Activated CD4-positive, alpha-beta memory T cell treated with anti-CD3 and anti-CD28 coated beads, Interleukin-2, amount 10 ng/mL, durations not matched to agents 7 days and 5 days (primary cell): ENCODE data around the gene SF3A2. TPM values are rescaled to one million over a fixed set of nuclear protein-coding genes. Genes with fewer than 3 reads are reported as not detected.

Experiments used
- CTCF ChIA-PET: fragments of 350-600 bp; sonication (Branson Sonifier 250); formaldehyde crosslinking; loops from one replicate; lab custom pipeline; 2021; ENCODE audit warnings: antibody characterized with exemption, inconsistent platforms; lab: Charles Lee
- POLR2A ChIA-PET: fragments of 350-600 bp; sonication (Branson Sonifier 250); formaldehyde crosslinking; loops from one replicate; lab custom pipeline; 2021; ENCODE audit warnings: antibody characterized with exemption; lab: Charles Lee
- DNase-seq: peaks from one replicate; pipeline ENCODE4 v3.0.0-alpha.2; 2020
- H3K27ac Mint-ChIP-seq: one replicate; pipeline ENCODE4 v1.8.0; 2021; ENCODE audit warnings: mild to moderate bottlenecking, mixed read lengths
- H3K27me3 Mint-ChIP-seq: one replicate; pipeline ENCODE4 v1.8.0; 2021; ENCODE audit warnings: mixed read lengths
- H3K36me3 Mint-ChIP-seq: one replicate; pipeline ENCODE4 v1.8.0; 2021; ENCODE audit warnings: low read depth, mixed read lengths
- H3K4me1 Mint-ChIP-seq: one replicate; pipeline ENCODE4 v1.8.0; 2021; ENCODE audit warnings: mixed read lengths
- H3K4me3 Mint-ChIP-seq: one replicate; pipeline ENCODE4 v1.8.0; 2021; ENCODE audit warnings: mild to moderate bottlenecking, mixed read lengths
- H3K9me3 Mint-ChIP-seq: one replicate; pipeline ENCODE4 v1.8.0; 2021; ENCODE audit warnings: mixed read lengths
- total RNA-seq, 2 experiments: library from RNA; stranded (reverse); gene quantifications; one replicate each; pipeline ENCODE4 v1.2.3, GENCODE V29; 2021

SF3A2 gene
- total RNA-seq, 2 experiments from 2014 or later = 137 to 145 TPM

DNA sequence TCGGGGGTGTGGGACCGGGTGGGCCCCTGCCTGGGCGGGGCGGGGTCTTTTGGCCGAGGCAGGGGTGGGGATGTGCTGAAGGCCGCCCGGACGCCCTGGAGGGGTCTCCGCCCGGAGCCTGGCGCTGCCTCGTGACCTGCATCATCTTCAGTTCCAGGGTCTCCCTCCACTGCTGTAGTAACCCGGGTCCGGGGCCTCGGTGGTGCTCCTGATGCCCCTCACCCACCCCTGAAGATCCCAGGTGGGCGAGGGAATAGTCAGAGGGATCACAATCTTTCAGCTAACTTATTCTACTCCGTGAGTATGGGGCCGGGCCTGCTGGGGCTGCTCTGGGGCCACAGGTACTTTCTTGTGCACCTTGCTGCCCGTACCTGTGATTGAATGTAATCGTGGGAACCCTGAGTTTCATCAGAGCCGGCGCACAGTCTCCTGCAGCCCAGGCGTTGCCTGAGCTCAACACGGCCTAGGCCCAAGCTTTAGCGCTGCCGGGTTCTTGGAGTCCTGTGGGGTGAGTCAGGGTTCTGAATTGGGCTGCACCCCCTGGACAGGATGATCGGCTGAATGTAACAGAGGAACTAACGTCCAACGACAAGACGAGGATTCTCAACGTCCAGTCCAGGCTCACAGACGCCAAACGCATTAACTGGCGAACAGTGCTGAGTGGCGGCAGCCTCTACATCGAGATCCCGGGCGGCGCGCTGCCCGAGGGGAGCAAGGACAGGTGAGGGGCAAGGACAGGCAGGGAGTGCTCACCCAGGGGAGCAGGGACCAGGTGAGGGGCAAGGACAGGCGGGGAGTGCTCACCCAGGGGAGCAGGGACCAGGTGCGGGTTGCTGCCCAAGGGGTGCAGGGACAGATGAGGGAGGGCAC, 34.8 kb downstream of the SF3A2 start:
- Mint-ChIP-seq H3K9me3 (no peaks in the 10 kb centered on the region), H3K4me3 (peak overlapping the region; percentile 90), H3K27ac (peak overlapping the region; percentile 92), H3K4me1 (peaks cover 43% of the 10 kb centered on the region), H3K27me3 (no peaks in the 10 kb centered on the region), H3K36me3 (peaks cover 38% of the 10 kb centered on the region)
- ChIA-PET POLR2A (interaction anchor here (0.8 to 7.8 kb wide), 18 partner anchors 12 to 374 kb away, joined by 3 to 114 read pairs (median 4); partner anchors contain the start of genes AP3D1, JSRP1, LSM7 and SF3A2), CTCF (interaction anchor here (1.2 to 1.8 kb wide), 5 partner anchors 10 to 115 kb away, joined by 3 to 7 read pairs (median 6); partner anchors contain the start of gene PLEKHJ1)
- no peak for DNase-seq

DNA sequence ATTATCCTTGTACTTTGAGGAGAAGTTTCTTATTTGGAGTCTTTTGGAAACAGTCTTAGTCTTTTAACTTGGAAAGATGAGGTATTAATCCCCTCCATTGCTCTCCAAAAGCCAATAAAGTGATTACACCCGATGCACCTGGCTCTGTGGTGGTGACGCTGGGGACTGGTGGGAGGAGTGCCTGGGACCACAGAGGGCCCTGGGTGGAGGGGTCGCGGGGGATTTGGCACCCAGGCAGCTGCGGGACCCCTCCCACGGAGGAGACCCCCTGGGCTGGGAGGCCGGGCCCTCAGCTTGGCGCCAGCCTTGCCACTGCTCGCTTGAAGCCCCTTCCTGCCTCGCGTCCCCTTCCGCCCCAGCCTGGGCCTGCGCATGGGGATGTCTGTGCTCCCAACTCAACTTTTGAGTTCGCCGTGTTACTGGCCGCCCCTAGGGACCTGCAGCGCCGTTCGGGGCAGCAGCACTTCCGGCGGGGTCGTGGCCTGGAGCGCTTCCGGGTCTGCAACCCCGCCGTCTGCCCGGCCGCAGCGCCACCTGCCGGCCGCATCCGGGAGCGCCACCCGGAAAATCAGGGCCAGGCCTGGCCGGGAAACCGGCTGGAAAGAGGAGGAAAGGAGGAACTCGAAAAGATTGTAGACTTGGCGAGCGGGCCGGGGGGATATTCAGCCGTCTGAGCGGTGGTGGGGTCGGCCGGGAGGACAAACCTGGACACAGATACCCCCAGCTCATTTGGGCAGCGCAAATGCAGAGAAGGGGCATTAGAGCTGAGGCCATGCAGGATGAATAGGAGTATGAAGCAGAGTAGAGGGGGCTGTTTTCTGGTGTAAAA, 36.9 kb downstream of the SF3A2 start:
- Mint-ChIP-seq H3K4me3 (peak overlapping the region; percentile 68), H3K4me1 (peaks cover 38% of the 10 kb centered on the region), H3K36me3 (peaks cover 43% of the 10 kb centered on the region), H3K9me3 (no peaks in the 10 kb centered on the region), H3K27ac (peak overlapping the region; percentile 80), H3K27me3 (no peaks in the 10 kb centered on the region)
- CTCF ChIA-PET = interaction anchor here (1.0 to 2.9 kb wide), 14 partner anchors 12 to 338 kb away, joined by 3 to 14 read pairs (median 5); partner anchors contain the start of gene PLEKHJ1
- DNase-seq = peak; percentile 86
- POLR2A ChIA-PET = interaction anchor here (0.8 to 7.8 kb wide), 8 partner anchors 14 to 203 kb away, joined by 3 to 114 read pairs (median 6); partner anchors contain the start of genes GADD45B, JSRP1, LSM7 and PLEKHJ1

DNA sequence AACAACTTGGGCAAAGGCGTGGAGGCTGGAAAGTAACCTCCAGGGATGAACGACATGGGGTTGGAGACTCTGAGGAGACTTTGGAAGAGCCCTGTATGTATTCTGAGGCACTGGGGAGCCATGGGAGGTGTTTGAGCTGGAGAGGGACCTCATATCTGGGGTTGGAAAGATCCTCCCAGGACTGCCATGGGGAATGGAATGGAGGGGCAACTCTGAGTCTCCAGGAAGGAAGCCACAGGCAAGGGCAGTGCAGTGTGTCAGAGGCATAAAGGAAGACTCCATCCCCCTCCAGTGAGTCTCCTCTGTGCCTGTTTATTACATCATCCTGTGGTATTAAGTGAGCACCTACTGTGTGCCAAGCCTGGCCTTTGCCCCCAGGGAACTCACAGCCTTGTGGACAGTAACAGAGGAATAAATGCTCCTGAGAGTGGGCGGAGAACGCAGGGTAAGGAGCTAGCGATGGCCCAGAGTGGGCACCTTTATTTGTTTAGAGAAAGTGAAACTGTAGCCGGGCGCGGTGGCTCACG, 37.6 kb downstream of the SF3A2 start:
- DNase-seq = no peak
- Mint-ChIP-seq H3K9me3 (no peaks in the 10 kb centered on the region), H3K4me3 (peak overlapping the region; percentile 68), H3K27ac (peak overlapping the region; percentile 80), H3K27me3 (no peaks in the 10 kb centered on the region), H3K4me1 (peaks cover 34% of the 10 kb centered on the region), H3K36me3 (peaks cover 43% of the 10 kb centered on the region)
- CTCF ChIA-PET = interaction anchor here (0.5 to 2.9 kb wide), 18 partner anchors 11 to 344 kb away, joined by 3 to 14 read pairs (median 4); partner anchors contain the start of genes DOT1L and PLEKHJ1
- POLR2A ChIA-PET = interaction anchor here (0.8 to 7.8 kb wide), 7 partner anchors 14 to 116 kb away, joined by 3 to 114 read pairs (median 7); partner anchors contain the start of genes JSRP1, LSM7, PLEKHJ1 and SF3A2

DNA sequence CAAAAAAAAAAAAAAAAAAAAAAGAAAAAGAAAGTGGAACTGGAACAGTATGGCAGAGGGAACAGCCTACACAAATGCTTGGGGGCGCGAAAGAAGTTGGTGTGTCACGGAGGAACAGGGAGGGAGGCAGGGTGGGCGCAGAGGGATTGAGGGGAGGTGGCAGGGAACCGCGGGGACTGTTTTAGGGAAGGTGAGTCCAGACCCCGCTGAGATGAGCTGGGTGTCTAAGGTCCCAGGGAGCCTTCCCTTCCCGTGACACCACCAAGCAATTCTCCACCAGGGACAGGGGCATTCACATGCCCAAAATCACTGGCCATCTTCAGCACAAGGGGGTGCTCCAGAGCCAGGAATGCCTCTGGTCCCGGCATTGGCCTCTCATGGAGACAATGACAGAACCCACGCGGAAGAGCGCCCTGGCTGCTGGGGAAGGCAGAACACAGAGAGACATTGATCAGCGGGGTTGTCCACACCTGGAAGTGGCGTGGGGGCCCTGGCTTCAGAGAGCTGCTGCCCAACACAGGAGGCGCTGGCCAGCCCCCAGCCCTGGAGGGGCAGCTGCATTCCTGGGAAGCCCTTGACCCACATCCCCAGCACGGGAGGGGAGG, 38.4 kb downstream of the SF3A2 start:
- Mint-ChIP-seq H3K9me3 (no peaks in the 10 kb centered on the region), H3K4me1 (peaks cover 34% of the 10 kb centered on the region), H3K27me3 (no peaks in the 10 kb centered on the region), H3K27ac (no peak overlapping the region), H3K4me3 (peak overlapping the region; percentile 9), H3K36me3 (peaks cover 35% of the 10 kb centered on the region)
- CTCF ChIA-PET = interaction anchor here (0.8 to 2.9 kb wide), 14 partner anchors 14 to 345 kb away, joined by 3 to 14 read pairs (median 4); partner anchors contain the start of gene PLEKHJ1
- POLR2A ChIA-PET = interaction anchor here (0.8 to 7.8 kb wide), 7 partner anchors 13 to 53 kb away, joined by 3 to 114 read pairs (median 6); partner anchors contain the start of genes LSM7, PLEKHJ1, SF3A2 and SPPL2B
- DNase-seq = peak; percentile 64

DNA sequence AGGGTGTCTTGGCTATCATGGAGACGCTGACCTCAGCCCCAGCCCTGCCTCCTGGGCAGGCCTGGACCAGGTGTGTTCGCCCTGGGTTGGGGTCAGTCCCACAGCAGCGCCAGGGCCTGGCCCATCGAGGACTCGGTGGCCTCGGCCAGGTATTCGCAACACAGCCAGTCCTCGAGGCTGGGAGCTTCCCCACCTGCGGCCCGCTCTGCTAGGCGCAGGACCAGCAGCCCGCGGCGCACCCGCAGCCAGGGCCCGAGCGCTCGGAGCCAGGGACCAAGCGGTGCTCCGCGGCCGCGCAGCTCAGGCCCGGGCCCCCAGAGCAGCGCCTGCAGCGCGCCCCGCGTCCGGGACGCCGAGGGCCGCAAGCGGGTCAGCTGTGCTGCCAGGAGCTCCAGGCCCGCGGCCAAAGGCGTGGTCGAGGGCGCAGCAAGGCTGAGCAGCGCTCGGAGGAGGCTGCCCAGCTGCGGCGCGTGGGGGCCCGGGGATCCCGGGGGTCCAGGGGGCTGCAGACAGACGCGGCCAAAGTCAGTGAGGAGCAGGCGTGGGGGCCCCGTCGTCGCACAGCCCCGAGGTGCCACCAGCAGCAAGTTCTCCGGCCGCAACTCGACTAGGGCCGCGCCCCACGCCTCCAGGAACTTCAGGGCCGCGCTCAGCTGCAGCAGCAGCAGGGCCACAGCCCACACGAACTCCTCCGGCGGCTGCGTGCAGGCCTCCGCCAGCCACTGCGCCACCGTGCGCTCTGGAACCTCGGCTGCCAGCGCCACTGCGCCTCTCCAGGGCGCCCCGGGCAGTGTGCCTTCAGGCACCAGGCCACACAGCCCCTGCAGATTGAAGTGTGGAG, 39.2 kb downstream of the SF3A2 start:
- Mint-ChIP-seq H3K4me3 (no peak overlapping the region), H3K9me3 (no peaks in the 10 kb centered on the region), H3K27me3 (no peaks in the 10 kb centered on the region), H3K36me3 (peaks cover 34% of the 10 kb centered on the region), H3K27ac (no peak overlapping the region), H3K4me1 (peaks cover 34% of the 10 kb centered on the region)
- DNase-seq = no peak
- CTCF ChIA-PET = interaction anchor here (0.8 to 2.9 kb wide), 7 partner anchors 13 to 336 kb away, joined by 3 to 14 read pairs (median 4); partner anchors contain the start of gene PLEKHJ1
- POLR2A ChIA-PET = interaction anchor here (0.8 to 7.8 kb wide), 5 partner anchors 13 to 52 kb away, joined by 3 to 114 read pairs (median 7); partner anchors contain the start of genes LSM7, SF3A2 and SPPL2B

DNA sequence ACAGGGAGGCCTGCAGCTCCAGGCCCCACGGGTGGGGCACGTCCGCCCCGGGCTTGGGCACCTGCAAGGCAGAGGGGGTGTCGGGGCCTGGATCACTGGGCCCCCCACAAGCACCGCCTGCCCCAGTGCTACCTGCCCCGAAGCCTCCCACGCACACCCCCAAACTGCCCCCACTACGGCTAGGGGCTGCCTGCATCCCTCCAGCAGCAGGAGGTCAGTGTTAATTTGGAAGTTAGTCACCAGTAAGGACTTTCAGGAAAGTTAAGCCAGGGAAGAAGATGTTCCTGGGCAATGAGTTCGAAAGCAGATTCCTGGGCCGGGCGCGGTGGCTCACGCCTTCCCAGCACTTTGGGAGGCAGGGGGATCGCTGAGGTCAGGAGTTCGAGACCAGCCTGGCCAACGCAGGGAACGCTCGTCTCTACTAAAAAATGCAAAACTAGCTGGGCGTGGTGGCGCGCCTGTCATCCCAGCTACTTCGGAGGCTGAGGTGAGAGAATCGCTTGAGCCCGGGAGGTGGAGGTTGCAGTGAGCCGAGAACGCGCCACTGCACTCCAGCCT, 39.9 kb downstream of the SF3A2 start:
- ChIA-PET CTCF (interaction anchor here (0.8 to 1.2 kb wide), 2 partner anchors 13 to 335 kb away, joined by 3 to 4 read pairs; no protein-coding TSS in a partner anchor), POLR2A (interaction anchor here (1.1 to 4.4 kb wide), 2 partner anchors 12 to 29 kb away, joined by 3 to 14 read pairs; no protein-coding TSS in a partner anchor)
- no peak overlapping the region for H3K27ac Mint-ChIP-seq
- DNase-seq = no peak
- H3K4me1 Mint-ChIP-seq = peaks cover 33% of the 10 kb centered on the region
- H3K27me3 Mint-ChIP-seq = no peaks in the 10 kb centered on the region
- no peak overlapping the region for H3K4me3 Mint-ChIP-seq
- no peaks in the 10 kb centered on the region for H3K9me3 Mint-ChIP-seq
- H3K36me3 Mint-ChIP-seq = peaks cover 30% of the 10 kb centered on the region

DNA sequence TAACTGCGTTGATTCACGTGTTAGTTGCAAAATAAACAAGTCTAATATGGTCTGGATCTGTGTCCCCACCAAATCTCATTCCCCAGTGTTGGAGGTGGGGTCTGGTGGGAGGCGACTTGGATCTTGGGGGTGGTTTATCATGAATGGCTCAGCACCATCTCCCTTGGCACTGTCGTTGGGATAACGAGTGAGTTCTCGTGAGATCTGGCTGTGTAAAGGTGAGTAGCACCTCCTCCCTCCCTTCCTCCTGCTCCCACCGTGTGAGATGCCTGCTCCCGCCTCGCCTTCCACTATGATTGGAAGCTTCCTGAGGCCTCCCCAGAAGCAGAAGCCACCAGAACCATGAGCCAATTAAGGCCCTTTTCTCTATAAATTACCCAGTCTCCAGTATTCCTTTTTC, 40.5 kb downstream of the SF3A2 start:
- ChIA-PET CTCF (interaction anchor here (0.8 kb wide), 1 partner anchor 12 kb away, joined by 3 read pairs; no protein-coding TSS in a partner anchor), POLR2A (interaction anchor here (0.6 to 4.4 kb wide), 3 partner anchors 11 to 178 kb away, joined by 3 to 14 read pairs (median 3); no protein-coding TSS in a partner anchor)
- Mint-ChIP-seq H3K36me3 (peaks cover 26% of the 10 kb centered on the region), H3K27ac (no peak overlapping the region), H3K4me1 (peaks cover 35% of the 10 kb centered on the region), H3K27me3 (no peaks in the 10 kb centered on the region), H3K9me3 (no peaks in the 10 kb centered on the region), H3K4me3 (no peak overlapping the region)
- no peak for DNase-seq

DNA sequence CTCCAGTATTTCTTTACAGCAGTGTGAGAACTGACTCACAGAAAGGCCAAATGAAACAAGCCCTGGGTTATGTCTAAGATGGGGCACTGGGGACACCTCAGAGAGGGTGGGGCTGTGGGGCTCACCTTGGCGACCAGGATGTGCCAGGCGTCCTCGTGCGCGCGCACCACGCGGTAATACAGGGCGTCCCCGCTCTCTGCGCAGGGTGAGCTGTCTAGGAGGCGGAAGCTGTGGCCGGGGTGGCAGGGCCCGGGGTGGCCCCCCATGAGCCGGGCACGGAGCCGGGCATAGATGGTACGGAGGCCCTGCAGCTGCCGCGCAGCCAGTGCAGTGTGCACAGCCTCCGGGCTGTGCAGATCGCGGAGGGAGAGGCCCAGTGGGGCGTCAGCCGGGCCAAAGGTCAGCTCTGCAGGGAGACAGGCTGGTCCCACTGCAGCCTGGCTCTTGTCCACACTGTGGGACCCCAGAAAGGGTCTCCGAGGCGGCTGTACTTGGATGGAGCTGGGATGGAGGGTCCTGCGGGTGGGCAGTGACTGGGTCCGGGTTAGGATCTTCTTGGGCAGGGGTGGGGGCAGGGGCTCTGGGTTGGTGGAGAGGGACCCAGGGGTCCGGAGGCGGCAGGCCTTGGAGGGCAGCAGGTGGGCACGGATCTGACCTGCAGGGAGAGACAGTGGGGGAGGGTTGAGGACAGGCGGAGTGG, 42.0 kb downstream of the SF3A2 start:
- Mint-ChIP-seq H3K36me3 (peaks cover 17% of the 10 kb centered on the region), H3K27me3 (peaks cover 6% of the 10 kb centered on the region), H3K9me3 (no peaks in the 10 kb centered on the region), H3K27ac (no peak overlapping the region), H3K4me1 (peaks cover 32% of the 10 kb centered on the region), H3K4me3 (no peak overlapping the region)
- ChIA-PET POLR2A (interaction anchor here (2.1 to 4.4 kb wide), 2 partner anchors 9 to 10 kb away, joined by 6 to 14 read pairs; no protein-coding TSS in a partner anchor), CTCF (no interaction called here)
- DNase-seq = no peak

DNA sequence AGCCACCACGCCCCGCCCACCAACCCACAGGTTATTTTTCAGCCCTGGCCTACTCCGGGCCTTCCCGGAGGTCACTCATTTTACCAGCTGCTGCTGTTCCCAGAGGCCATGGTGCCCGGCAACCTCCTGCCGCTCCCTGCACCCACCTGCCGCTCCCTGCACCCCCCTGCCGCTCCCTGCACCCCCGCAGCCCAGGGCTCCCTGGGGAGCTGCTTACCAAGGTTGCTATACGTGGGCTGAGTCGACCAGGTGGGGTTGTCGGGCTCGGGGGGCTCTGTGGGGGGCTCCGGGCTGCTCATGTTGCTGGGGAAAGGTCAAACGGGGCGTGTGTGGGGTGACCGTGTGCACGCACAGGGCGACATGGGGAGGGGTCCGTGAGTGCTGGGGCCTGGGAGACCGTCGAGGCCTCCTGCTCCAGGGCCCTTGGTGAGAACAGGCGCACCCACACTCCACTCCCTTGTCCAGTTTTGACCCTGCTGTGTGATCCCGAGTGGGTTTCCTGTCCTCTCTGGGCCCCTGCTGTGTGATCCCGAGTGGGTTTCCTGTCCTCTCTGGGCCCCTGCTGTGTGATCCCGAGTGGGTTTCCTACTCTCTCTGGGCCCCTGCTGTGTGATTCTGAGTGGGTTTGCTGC, 44.1 kb downstream of the SF3A2 start:
- CTCF ChIA-PET = no interaction called here
- Mint-ChIP-seq H3K9me3 (no peaks in the 10 kb centered on the region), H3K27ac (no peak overlapping the region), H3K36me3 (peaks cover 5% of the 10 kb centered on the region), H3K4me1 (peaks cover 19% of the 10 kb centered on the region), H3K4me3 (no peak overlapping the region), H3K27me3 (peaks cover 6% of the 10 kb centered on the region)
- no peak for DNase-seq
- POLR2A ChIA-PET = interaction anchor here (2.1 to 4.4 kb wide), 2 partner anchors 8 to 11 kb away, joined by 6 to 14 read pairs; no protein-coding TSS in a partner anchor
